NT2/D1 (cell line): ENCODE results near the gene RSAD1.

ENCODE experiments used
- SUZ12 ChIP-seq: IDR thresholded peaks from 2 replicates; pipeline ENCODE4 v1.6.1; 2011; ENCODE audit not compliant: insufficient read length, insufficient read depth; ENCODE audit errors: extremely low read depth
- ZNF274 ChIP-seq: IDR thresholded peaks from 2 replicates; pipeline ENCODE4 v1.6.1; 2011; ENCODE audit warnings: mild to moderate bottlenecking, low read depth, low read length

DNA sequence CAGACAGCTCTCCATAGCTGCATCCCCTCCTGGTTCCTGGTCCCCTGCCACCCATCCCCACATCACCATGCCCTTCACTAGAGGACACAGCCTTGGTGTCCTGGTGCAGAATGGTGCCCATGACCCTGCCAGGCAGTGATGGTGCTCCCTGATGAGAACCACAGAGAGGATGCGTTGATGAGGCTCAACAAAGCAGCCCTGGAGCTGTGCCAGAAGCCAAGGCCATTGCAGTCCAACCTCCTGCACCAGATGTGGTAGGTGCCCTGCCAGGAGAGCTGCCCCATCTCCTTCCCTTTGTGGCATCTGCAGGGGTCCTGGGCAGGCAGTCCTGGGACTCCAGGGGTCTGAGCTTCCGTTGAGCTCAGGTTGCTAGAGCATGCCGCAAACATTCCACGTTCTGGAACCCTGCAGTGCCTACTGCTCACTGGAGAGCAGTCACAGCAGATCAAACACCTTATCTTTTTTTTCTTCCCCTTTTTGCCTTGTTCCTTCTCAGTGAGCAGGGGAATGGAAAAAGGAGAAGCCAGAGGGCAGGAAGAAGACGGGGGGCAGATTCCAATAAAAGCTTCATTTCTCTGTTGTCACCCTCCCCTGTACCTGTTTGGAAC is 48.6 kb downstream of the RSAD1 start:
- TF ChIP-seq SUZ12 (no peak), ZNF274 (no peak)
